ENCODE data around the gene RELN. TPM values are rescaled to one million over a fixed set of nuclear protein-coding genes. Genes with fewer than 3 reads are reported as not detected.

Gene RELN
- total and polyA plus RNA-seq, 12 donors, result 0.22 to 1.9 (median 0.93) TPM

DNA sequence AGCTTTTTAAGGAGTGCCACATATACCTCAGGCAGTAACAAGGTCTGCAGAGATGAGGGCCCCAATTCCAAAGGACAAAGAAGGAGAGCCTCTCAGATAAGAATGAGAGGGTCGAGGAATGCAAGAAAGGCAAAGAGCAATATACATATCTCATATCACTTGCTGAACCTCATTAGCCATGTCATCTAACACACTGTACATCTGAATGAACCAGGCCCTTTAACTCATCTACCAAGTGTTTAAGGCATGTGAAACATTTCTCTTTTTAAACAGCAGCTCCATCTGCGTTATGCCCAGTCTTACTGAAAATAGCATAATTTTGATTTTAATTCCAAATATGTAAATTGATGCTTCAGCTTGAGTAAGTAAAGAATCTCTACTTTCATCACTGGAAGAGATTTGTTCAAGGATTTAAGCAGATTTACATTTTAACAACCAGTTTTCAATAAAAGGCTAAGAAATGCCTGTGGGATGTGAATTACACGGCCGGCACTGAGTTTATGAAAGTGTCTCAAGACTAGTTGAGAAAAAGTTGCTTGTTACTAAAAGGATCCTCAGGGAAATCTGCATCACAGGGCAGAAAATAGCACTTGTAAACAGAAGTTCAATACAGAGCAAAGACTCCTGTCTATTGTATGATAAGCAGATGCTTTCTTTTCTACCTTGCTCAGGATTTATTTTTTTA is 419.7 kb downstream of the RELN start:
- H3K36me3 ChIP-seq, result no peaks in the 10 kb centered on the region
- intact Hi-C loops (cut with DNase I), result loop anchor here (5.0 to 10.0 kb wide), 4 partner anchors 585 to 595 kb away; no protein-coding TSS in a partner anchor
- no peaks in the 10 kb centered on the region for H3K4me1 ChIP-seq
- no peak overlapping the region for H3K27ac ChIP-seq
- 40 to 48% methylated on average over 4 of the region's 4 CpGs for WGBS, 2 donors
- H3K9me3 ChIP-seq, result no peaks in the 10 kb centered on the region
- DNase-seq (no peak), ATAC-seq (no peak)
- H3K27me3 ChIP-seq, result peaks cover 0 to 6% (median 0%) of the 10 kb centered on the region in 7 donors
- no peak overlapping the region for H3K4me3 ChIP-seq
- TF ChIP-seq, protein P1, sequence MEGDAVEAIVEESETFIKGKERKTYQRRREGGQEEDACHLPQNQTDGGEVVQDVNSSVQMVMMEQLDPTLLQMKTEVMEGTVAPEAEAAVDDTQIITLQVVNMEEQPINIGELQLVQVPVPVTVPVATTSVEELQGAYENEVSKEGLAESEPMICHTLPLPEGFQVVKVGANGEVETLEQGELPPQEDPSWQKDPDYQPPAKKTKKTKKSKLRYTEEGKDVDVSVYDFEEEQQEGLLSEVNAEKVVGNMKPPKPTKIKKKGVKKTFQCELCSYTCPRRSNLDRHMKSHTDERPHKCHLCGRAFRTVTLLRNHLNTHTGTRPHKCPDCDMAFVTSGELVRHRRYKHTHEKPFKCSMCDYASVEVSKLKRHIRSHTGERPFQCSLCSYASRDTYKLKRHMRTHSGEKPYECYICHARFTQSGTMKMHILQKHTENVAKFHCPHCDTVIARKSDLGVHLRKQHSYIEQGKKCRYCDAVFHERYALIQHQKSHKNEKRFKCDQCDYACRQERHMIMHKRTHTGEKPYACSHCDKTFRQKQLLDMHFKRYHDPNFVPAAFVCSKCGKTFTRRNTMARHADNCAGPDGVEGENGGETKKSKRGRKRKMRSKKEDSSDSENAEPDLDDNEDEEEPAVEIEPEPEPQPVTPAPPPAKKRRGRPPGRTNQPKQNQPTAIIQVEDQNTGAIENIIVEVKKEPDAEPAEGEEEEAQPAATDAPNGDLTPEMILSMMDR (IDR thresholded peaks at IDR 0.05), result no peak

DNA sequence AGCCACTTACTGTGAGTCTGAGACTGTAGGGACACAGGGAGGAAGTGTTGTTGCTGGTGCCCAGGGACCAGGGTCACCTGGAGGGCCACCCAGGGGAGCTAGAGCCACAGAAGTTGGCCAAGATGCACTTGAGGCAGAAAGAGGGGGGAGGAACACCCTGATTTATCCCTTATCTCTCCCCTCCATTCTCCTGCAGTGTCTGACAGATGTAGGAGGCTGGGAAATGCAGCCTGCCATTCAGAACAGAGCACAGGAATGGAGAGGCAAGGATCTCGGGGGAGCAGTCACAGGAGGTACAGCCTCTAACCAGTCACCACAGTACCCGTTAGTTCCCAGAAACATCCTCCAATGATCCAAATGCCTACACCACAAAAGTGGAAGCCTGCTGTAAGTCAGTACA is 425.0 kb downstream of the RELN start:
- Histone ChIP-seq H3K4me1 (no peaks in the 10 kb centered on the region), H3K27ac (no peak overlapping the region), H3K9me3 (no peaks in the 10 kb centered on the region), H3K4me3 (no peak overlapping the region), H3K36me3 (no peaks in the 10 kb centered on the region), H3K27me3 (peaks cover 0 to 6% (median 0%) of the 10 kb centered on the region in 7 donors)
- intact Hi-C loops (cut with DNase I), result no loop called here
- 59% methylated on average over 2 of the region's 2 CpGs for WGBS, 2 donors
- TF ChIP-seq, protein P1 (IDR thresholded peaks at IDR 0.05), result no peak
- ATAC-seq, result no peak
- DNase-seq, result no peak

DNA sequence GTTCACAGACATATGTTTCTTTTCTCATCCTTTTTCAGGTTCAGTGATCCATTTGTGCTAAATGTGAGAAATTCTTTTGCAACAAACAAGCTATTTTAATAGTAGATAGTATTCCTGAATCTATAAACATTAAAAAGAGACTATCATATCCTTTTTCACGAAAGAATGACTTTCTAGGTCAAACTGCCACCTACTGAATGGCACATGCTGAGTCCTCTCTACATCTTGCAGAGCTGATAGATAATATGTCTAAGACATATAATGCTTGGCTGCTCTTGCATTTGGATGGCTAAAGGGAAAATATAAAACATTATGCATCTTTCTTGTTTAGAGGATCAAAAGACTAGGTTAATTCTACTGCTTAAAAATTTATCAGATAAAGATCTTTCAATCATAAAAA is 429.3 kb downstream of the RELN start:
- Histone ChIP-seq H3K36me3 (no peaks in the 10 kb centered on the region), H3K4me1 (no peaks in the 10 kb centered on the region), H3K4me3 (no peak overlapping the region), H3K27me3 (peaks cover 0 to 2% (median 0%) of the 10 kb centered on the region in 7 donors), H3K9me3 (no peaks in the 10 kb centered on the region), H3K27ac (no peak overlapping the region)
- 62 to 73% methylated on average over 1 of the region's 1 CpG for WGBS, 2 donors
- no peak for DNase-seq
- TF ChIP-seq, protein P1 (IDR thresholded peaks at IDR 0.05), result no peak
- ATAC-seq, result no peak
- intact Hi-C loops (cut with DNase I), result no loop called here

DNA sequence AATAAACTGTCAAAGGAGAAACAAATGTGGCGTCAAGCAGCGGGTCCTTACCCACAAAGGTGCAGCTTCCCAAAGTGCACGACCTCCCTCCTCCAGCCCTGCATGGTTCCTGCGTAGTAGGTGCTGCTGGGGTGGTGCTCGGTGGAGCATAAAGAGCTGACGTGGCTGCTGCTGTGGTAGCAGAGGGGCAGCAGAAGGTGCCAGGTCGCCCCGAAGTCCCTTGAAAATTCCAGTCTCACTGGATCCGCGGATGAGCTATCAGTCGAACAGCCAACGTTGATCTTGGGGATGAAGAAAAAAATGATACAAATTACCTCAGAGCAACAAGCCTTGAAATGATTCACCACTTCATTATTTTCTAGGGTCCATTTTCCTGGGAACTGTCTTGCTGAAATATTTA is 438.4 kb downstream of the RELN start:
- Histone ChIP-seq H3K27me3 (no peaks in the 10 kb centered on the region), H3K4me1 (no peaks in the 10 kb centered on the region), H3K27ac (no peak overlapping the region), H3K36me3 (no peaks in the 10 kb centered on the region), H3K4me3 (no peak overlapping the region), H3K9me3 (no peaks in the 10 kb centered on the region)
- TF ChIP-seq, protein P1 (IDR thresholded peaks at IDR 0.05), result no peak
- 88 to 91% methylated on average over 12 of the region's 12 CpGs for WGBS, 2 donors
- intact Hi-C loops (cut with DNase I), result no loop called here
- ATAC-seq (no peak), DNase-seq (no peak)
